ENCODE measurements around the gene FXN.

- TF ChIP-seq CTCF (IDR thresholded peaks at IDR 0.05): no peak
- no peak for TF ChIP-seq POLR2A (IDR thresholded peaks at IDR 0.05)
- TF ChIP-seq POLR2AphosphoS5 (IDR thresholded peaks at IDR 0.05): no peak
These were observed 101.2 kb downstream of the FXN start for GRCh38 chr9:69136779-69137178.

All from breast epithelium (tissue), 3 donors.